A549 treated with AZD2906 at 1 μM for 4 hours (cell line): ENCODE results near the gene KLRC1. TPM values are rescaled to one million over a fixed set of nuclear protein-coding genes. Genes with fewer than 3 reads are reported as not detected.

Experiments
- total RNA-seq: library from RNA; stranded (reverse); fragments of 200-300 nt; extraction: Qiagen RNA extraction; gene quantifications from 5 replicates; pipeline ENCODE4 v1.2.3, GENCODE V29; 2022

The KLRC1 gene
- total RNA-seq, result not detected in 5 replicates

DNA sequence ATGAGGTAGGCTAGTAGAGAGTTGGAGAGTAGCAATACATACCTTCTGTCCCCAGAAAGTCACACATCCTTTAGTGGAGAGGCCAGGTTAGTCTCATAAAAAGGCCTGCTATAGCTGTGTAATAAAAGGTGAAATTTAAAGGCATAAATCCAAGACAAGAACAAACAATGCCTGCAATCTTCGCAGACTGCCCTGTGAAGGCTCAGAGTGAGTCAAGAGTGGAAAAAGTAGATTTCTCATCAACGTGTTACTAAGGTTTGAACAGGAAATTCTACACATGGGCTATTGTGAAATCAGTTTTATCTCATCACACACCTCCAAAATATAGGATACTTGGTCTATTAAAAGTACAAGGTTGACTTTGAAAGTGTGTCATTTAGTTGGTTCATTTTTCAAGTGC lies at the start of gene KLRC1:
TSS of gene KLRC1 (minus strand) at position 222 of the 400 bp plus-strand sequence. CDS start 2,221 bp downstream, outside the sequence.

DNA sequence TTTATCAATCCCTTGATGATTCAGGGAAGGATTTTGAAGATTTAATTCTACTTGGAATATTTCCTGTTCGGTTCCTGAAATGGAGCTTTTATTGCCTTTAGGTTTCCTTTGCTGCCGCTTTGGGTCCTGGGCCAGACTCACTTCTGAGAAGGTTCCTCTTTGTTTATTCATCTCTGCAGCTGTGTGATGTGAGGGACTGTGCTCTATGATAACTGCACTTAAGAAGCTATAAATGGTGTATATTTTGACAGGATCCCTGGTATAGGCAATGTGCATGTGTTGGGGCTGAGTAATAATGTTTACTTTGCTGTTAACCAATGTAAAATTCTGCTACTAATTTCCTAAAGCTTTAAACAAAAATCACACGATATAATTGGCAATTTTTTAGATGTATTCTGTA lies 17.4 kb downstream of the KLRC1 start, which contains the start of gene KLRC2:
TSS of gene KLRC2 (minus strand) at position 195 of the 400 bp plus-strand sequence. CDS start at position 171, 24 bp downstream.

DNA sequence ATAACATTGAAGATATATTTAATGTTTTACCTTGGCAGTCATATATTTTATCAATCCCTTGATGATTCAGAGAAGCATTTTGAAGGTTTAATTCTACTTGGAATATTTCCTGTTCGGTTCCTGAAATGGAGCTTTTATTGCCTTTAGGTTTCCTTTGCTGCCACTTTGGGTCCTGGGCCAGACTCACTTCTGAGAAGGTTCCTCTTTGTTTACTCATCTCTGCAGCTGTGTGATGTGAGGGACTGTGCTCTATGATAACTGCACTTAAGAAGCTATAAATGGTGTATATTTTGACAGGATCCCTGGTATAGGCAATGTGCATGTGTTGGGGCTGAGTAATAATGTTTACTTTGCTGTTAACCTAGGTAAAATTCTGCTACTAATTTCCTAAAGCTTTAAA lies 32.8 kb downstream of the KLRC1 start, which contains the start of gene KLRC3:
TSS of gene KLRC3 (minus strand) at position 262 of the 400 bp plus-strand sequence. CDS start at position 217, 45 bp downstream.

DNA sequence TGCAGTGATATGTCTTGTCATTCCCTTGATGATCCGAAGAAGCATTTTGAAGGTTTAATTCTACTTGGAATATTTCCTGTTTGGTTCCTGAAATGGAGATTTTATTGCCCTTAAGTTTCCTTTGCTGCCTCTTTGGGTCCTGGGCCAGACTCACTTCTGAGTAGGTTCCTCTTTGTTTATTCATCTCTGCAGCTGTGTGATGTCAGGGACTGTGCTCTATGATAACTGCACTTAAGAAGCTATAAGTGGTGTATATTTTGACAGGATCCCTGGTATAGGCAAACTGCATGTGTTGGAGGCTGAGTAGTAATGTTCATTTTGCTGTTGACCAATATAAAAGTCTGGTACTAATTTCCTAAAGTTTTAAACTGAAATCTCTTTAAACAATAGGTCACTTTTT lies 43.8 kb downstream of the KLRC1 start, which contains the start of gene KLRC4:
TSS of gene KLRC4 (minus strand) at position 366 of the 400 bp plus-strand sequence. CDS start at position 184, 182 bp downstream.

Other genes starting within 250 kb of the KLRC1 start
- 29.9 to 41.2 TPM (median 39.0 TPM) in 5 replicates for gene GABARAPL1, start 240.5 kb downstream of the KLRC1 start, total RNA-seq
- not detected in 5 replicates for gene KLRD1, start 145.5 kb downstream of the KLRC1 start, total RNA-seq
- 0.18 TPM in 1 of 5 replicates, not detected in the others for gene KLRK1, start 63.3 kb downstream of the KLRC1 start, total RNA-seq
- not detected in 5 replicates for gene KLRC4, start 43.6 kb downstream of the KLRC1 start, total RNA-seq
- 0.10 to 0.24 TPM (median 0.22 TPM) in 3 of 5 replicates, not detected in the others for gene KLRC3, start 32.8 kb downstream of the KLRC1 start, total RNA-seq
- 1.3 to 2.2 TPM (median 2.0 TPM) in 5 replicates for gene KLRC2, start 17.4 kb downstream of the KLRC1 start, total RNA-seq
- gene EIF2S3B, start 52.5 kb upstream of the KLRC1 start, total RNA-seq, result 0.36 to 0.87 TPM (median 0.45 TPM) in 5 replicates
- 47.4 to 51.6 TPM (median 48.3 TPM) in 5 replicates for gene MAGOHB, start 160.2 kb upstream of the KLRC1 start, total RNA-seq
- gene STYK1, start 220.7 kb upstream of the KLRC1 start, total RNA-seq, result 0.16 to 0.28 TPM (median 0.18 TPM) in 5 replicates